HepG2 (cell line): ENCODE measurements around the gene SYPL1.

ENCODE experiments used
- BHLHE40 ChIP-seq: IDR thresholded peaks from 2 replicates; pipeline ENCODE4 v1.6.1; 2011; ENCODE audit warnings: low read length, improper control_type of control experiment
- ELF1 ChIP-seq: sonication (generic); formaldehyde crosslinking; IDR thresholded peaks from 2 replicates; pipeline ENCODE4 v1.4.0; 2020; ENCODE audit warnings: missing genetic modification reagents
- NCOA2 ChIP-seq: sonication (generic); formaldehyde crosslinking; IDR thresholded peaks from 2 replicates; pipeline ENCODE4 v1.8.0; 2022; ENCODE audit warnings: inconsistent platforms
- NFE2L2 ChIP-seq: fragments of 150-350 bp; IDR thresholded peaks from 2 replicates; pipeline ENCODE4 v1.6.1; 2014; ENCODE audit warnings: low read length
- PAX8 ChIP-seq: sonication (generic); formaldehyde crosslinking; IDR thresholded peaks from 2 replicates; pipeline ENCODE4 v1.8.0; 2022; ENCODE audit warnings: mild to moderate bottlenecking, missing genetic modification reagents, borderline replicate concordance
- RFX5 ChIP-seq: IDR thresholded peaks from 2 replicates; pipeline ENCODE4 v1.6.1; 2011; ENCODE audit warnings: low read depth, low read length, improper control_type of control experiment
- TCF7L2 ChIP-seq: IDR thresholded peaks from 2 replicates; pipeline ENCODE4 v1.6.1; 2011; ENCODE audit warnings: mild to moderate bottlenecking, low read depth, low read length, moderate library complexity
- TF ChIP-seq, protein P1 (sequence below): sonication (generic); formaldehyde crosslinking; IDR thresholded peaks from 2 replicates; pipeline ENCODE4 v1.5.0; 2020; ENCODE audit warnings: missing genetic modification reagents
- TF ChIP-seq, protein P2 (sequence below): sonication (generic); formaldehyde crosslinking; conservative IDR thresholded peaks from 2 replicates; pipeline ENCODE4 v1.4.0; 2020; ENCODE audit warnings: missing genetic modification reagents
- TF ChIP-seq, protein P3 (sequence below): sonication (generic); formaldehyde crosslinking; IDR thresholded peaks from 2 replicates; pipeline ENCODE4 v1.8.0; 2022; ENCODE audit warnings: missing genetic modification reagents, mild to moderate bottlenecking, borderline replicate concordance

DNA sequence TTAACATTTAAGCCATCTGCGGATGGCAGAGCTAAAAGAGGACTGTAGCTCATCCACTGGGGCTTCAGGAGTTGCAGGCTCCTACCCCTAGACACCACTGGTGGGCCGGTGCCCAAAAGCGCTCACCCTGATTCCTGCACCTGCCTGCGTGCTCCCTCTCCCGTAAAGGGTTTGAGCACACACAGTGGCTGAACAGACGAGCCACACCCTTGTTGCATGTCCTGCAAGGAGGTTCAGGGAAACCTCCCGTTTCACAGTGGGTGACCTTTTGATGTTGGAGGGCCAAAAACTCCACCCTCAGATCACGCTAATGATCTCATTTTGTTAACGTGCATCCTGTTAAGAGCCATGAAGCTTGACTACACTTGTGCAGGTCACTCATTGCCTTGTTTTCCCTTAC lies 37.9 kb downstream of the SYPL1 start:
- TF ChIP-seq RFX5 = no peak
- no peak for TF ChIP-seq TCF7L2
- TF ChIP-seq, protein P1, sequence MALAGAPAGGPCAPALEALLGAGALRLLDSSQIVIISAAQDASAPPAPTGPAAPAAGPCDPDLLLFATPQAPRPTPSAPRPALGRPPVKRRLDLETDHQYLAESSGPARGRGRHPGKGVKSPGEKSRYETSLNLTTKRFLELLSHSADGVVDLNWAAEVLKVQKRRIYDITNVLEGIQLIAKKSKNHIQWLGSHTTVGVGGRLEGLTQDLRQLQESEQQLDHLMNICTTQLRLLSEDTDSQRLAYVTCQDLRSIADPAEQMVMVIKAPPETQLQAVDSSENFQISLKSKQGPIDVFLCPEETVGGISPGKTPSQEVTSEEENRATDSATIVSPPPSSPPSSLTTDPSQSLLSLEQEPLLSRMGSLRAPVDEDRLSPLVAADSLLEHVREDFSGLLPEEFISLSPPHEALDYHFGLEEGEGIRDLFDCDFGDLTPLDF (CRISPR knock-in tag) = no peak
- no peak for TF ChIP-seq NCOA2 (CRISPR knock-in tag)
- TF ChIP-seq, protein P2, sequence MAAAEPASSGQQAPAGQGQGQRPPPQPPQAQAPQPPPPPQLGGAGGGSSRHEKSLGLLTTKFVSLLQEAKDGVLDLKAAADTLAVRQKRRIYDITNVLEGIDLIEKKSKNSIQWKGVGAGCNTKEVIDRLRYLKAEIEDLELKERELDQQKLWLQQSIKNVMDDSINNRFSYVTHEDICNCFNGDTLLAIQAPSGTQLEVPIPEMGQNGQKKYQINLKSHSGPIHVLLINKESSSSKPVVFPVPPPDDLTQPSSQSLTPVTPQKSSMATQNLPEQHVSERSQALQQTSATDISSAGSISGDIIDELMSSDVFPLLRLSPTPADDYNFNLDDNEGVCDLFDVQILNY (CRISPR knock-in tag) = no peak
- no peak for TF ChIP-seq BHLHE40
- TF ChIP-seq ELF1 (CRISPR knock-in tag) = no peak
- TF ChIP-seq NFE2L2 = no peak
- TF ChIP-seq, protein P3, sequence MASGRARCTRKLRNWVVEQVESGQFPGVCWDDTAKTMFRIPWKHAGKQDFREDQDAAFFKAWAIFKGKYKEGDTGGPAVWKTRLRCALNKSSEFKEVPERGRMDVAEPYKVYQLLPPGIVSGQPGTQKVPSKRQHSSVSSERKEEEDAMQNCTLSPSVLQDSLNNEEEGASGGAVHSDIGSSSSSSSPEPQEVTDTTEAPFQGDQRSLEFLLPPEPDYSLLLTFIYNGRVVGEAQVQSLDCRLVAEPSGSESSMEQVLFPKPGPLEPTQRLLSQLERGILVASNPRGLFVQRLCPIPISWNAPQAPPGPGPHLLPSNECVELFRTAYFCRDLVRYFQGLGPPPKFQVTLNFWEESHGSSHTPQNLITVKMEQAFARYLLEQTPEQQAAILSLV (CRISPR knock-in tag) = no peak
- no peak for TF ChIP-seq PAX8
